Upper lobe of left lung (tissue), 6 donors: Measurements from ENCODE around the gene CTCFL. TPM values are rescaled to one million over a fixed set of nuclear protein-coding genes. Genes with fewer than 3 reads are reported as not detected.

Source experiments
- ATAC-seq, 2 donors: fragments of 200-7000 bp; cut with Tn5 transposase; one replicate each; pipeline ENCODE4 v1.9.1; 2022; ENCODE audit warnings: mild to moderate bottlenecking in 2 of 2, moderate library complexity in 2 of 2; ENCODE audit not compliant: low FRiP score in 2 of 2
- DNase-seq, 2 donors: peaks; one replicate each; pipeline ENCODE4 v3.0.0-alpha.2; 2019 to 2020
- H3K27ac ChIP-seq, 4 donors: fragments of 200-600 bp; sonication (generic); one replicate each; pipeline ENCODE4 v1.5.1; 2016 to 2019
- H3K27me3 ChIP-seq, 4 donors: fragments of 200-600 bp; sonication (generic); one replicate each; pipeline ENCODE4 v1.5.1; 2017 to 2019
- H3K36me3 ChIP-seq, 4 donors: fragments of 200-600 bp; sonication (generic); one replicate each; pipeline ENCODE4 v1.5.1; 2016 to 2019
- H3K4me1 ChIP-seq, 4 donors: fragments of 200-600 bp; sonication (generic); one replicate each; pipeline ENCODE4 v1.5.1; 2018 to 2019
- H3K4me3 ChIP-seq, 4 donors: fragments of 200-600 bp; sonication (generic); one replicate each; pipeline ENCODE4 v1.5.1; 2017 to 2019; ENCODE audit warnings: mild to moderate bottlenecking in 2 of 4, moderate library complexity in 1 of 4
- H3K9me3 ChIP-seq, 4 donors: fragments of 200-600 bp; sonication (generic); one replicate each; pipeline ENCODE4 v1.5.1; 2018 to 2019
- CTCF ChIP-seq, 6 experiments: fragments of 450-650 bp in 4 of 6; fragments of 200-600 bp in 2 of 6; sonication (generic) in 2 of 6; IDR thresholded peaks; one replicate each; pipeline ENCODE4 v1.5.1; 2016 to 2019; ENCODE audit warnings: antibody characterized with exemption in 6 of 6
- EP300 ChIP-seq, 4 donors: sonication (generic); formaldehyde crosslinking; IDR thresholded peaks; one replicate each; pipeline ENCODE4 v1.5.1; 2017; ENCODE audit warnings: antibody characterized with exemption in 4 of 4, control low read depth in 2 of 4
- POLR2A ChIP-seq, 4 donors: fragments of 450-650 bp; IDR thresholded peaks; one replicate each; pipeline ENCODE4 v1.5.1; 2016 to 2017; ENCODE audit warnings: antibody characterized with exemption in 4 of 4, mild to moderate bottlenecking in 2 of 4
- POLR2AphosphoS5 ChIP-seq, 2 donors: sonication (generic); formaldehyde crosslinking; IDR thresholded peaks; one replicate each; pipeline ENCODE4 v1.5.1; 2017; ENCODE audit warnings: antibody characterized with exemption in 2 of 2
- WGBS, 2 donors: methylation state at CpG; one replicate each; pipeline ENCODE4 v1.1.5; 2017 to 2018; 5-methylcytosine and 5-hydroxymethylcytosine counted together
- total RNA-seq, 6 donors: library from RNA; depleted of rRNA in 4 of 6; stranded (reverse); fragments of >200 nt in 4 of 6; gene quantifications; one replicate each; pipeline versions ENCODE4 v1.1.0 to v1.2.1, GENCODE V29; 2016 to 2021
- donor health status: DM: no; HTN: no; CAD: no; lungs with moderate emphysema.
- donor health status: DM: no; HTN: yes; CAD: no; lungs with severe emphysema.

CTCFL gene
- total RNA-seq, 6 donors from 2014 or later, result 0.11 to 0.17 (median 0.14) TPM; not detected in 3

- TF ChIP-seq EP300 (IDR thresholded peaks at IDR 0.05) (no peak), CTCF (IDR thresholded peaks at IDR 0.05) (no peak), POLR2A (IDR thresholded peaks at IDR 0.05) (no peak), POLR2AphosphoS5 (IDR thresholded peaks at IDR 0.05) (no peak)
- Histone ChIP-seq H3K36me3 (no peaks in the 10 kb centered on the region), H3K4me3 (no peak overlapping the region), H3K9me3 (no peaks in the 10 kb centered on the region), H3K4me1 (peaks cover 4 to 10% (median 6%) of the 10 kb centered on the region in 4 donors), H3K27ac (no peak overlapping the region), H3K27me3 (no peaks in the 10 kb centered on the region)
- 64 to 75% methylated on average over 9 of the region's 9 CpGs for WGBS, 2 donors
- ATAC-seq (no peak), DNase-seq (no peak)
Measured at GRCh38 chr20:57478176-57478575, 46.8 kb downstream of the CTCFL start.

- no peaks in the 10 kb centered on the region for H3K9me3 ChIP-seq
- no peak overlapping the region for H3K27ac ChIP-seq
- no peak for ATAC-seq
- WGBS, 2 donors, result 65 to 74% methylated on average over 17 of the region's 17 CpGs
- TF ChIP-seq EP300 (IDR thresholded peaks at IDR 0.05) (no peak), POLR2AphosphoS5 (IDR thresholded peaks at IDR 0.05) (no peak), POLR2A (IDR thresholded peaks at IDR 0.05) (no peak), CTCF (IDR thresholded peaks at IDR 0.05) (no peak)
- H3K36me3 ChIP-seq, result no peaks in the 10 kb centered on the region
- H3K4me3 ChIP-seq, result no peak overlapping the region
- H3K27me3 ChIP-seq, result no peaks in the 10 kb centered on the region
- DNase-seq, result no peak
- peaks cover 9 to 14% (median 10%) of the 10 kb centered on the region in 4 donors for H3K4me1 ChIP-seq
Measured at GRCh38 chr20:57476641-57477461, 48.1 kb downstream of the CTCFL start.

GRCh38 chr20:57476084-57476526 is 48.8 kb downstream of the CTCFL start:
- Histone ChIP-seq H3K4me3 (no peak overlapping the region), H3K36me3 (no peaks in the 10 kb centered on the region), H3K27ac (no peak overlapping the region), H3K4me1 (peaks cover 9 to 14% (median 10%) of the 10 kb centered on the region in 4 donors), H3K27me3 (no peaks in the 10 kb centered on the region), H3K9me3 (no peaks in the 10 kb centered on the region)
- DNase-seq (no peak), ATAC-seq (no peak)
- TF ChIP-seq EP300 (IDR thresholded peaks at IDR 0.05) (no peak), POLR2AphosphoS5 (IDR thresholded peaks at IDR 0.05) (no peak), POLR2A (IDR thresholded peaks at IDR 0.05) (no peak)
- 41 to 62% methylated on average over 3 to 6 of the region's 6 CpGs for WGBS, 2 donors

- no peaks in the 10 kb centered on the region for H3K36me3 ChIP-seq
- DNase-seq, result no peak
Measured at GRCh38 chr20:57475388-57476083, 49.4 kb downstream of the CTCFL start.

More at GRCh38 chr20:57475388-57476083, 49.4 kb downstream of the CTCFL start:
- no peaks in the 10 kb centered on the region for H3K9me3 ChIP-seq
- no peak overlapping the region for H3K4me3 ChIP-seq
- no peak for ATAC-seq
- 84 to 87% methylated on average over 8 of the region's 8 CpGs for WGBS, 2 donors
- TF ChIP-seq EP300 (IDR thresholded peaks at IDR 0.05) (no peak), POLR2A (IDR thresholded peaks at IDR 0.05) (no peak), POLR2AphosphoS5 (IDR thresholded peaks at IDR 0.05) (no peak), CTCF (IDR thresholded peaks at IDR 0.05) (no peak)
- H3K27me3 ChIP-seq, result no peaks in the 10 kb centered on the region
- peaks cover 9 to 14% (median 10%) of the 10 kb centered on the region in 4 donors for H3K4me1 ChIP-seq
- H3K27ac ChIP-seq, result no peak overlapping the region
